K562 (cell line): ENCODE data around the gene SESN2. TPM values are rescaled to one million over a fixed set of nuclear protein-coding genes. Genes with fewer than 3 reads are reported as not detected.
A peak's percentile ranks its signal among the peaks of the same experiment; 100 is the strongest.

Experiments
- BCOR ChIP-seq: fragments of 450-650 bp; IDR thresholded peaks from 2 replicates; pipeline ENCODE4 v1.6.1; 2016
- CHCHD3 ChIP-seq: fragments of 250-450 bp; sonication (Bioruptor Pico); IDR thresholded peaks from 2 replicates; pipeline ENCODE4 v2.1.2; 2022; ENCODE audit warnings: mild to moderate bottlenecking
- GABPA ChIP-seq: fragments of 200-800 bp; sonication (Bioruptor generic); conservative IDR thresholded peaks from 2 replicates; pipeline ENCODE4 v1.6.1; 2016; ENCODE audit warnings: low read depth, missing genetic modification characterization, missing compliant biosample characterization
- HOXB6 ChIP-seq: fragments of 250-450 bp; sonication (Bioruptor Pico); IDR thresholded peaks from 2 replicates; pipeline ENCODE4 v1.5.1; 2022; ENCODE audit warnings: mild to moderate bottlenecking, borderline replicate concordance
- KLF6 ChIP-seq: fragments of 250-450 bp; sonication (Bioruptor Pico); IDR thresholded peaks from 2 replicates; pipeline ENCODE4 v1.4.0; 2020; ENCODE audit warnings: mild to moderate bottlenecking, moderate library complexity, borderline replicate concordance
- MCM3 ChIP-seq: fragments of 450-650 bp; IDR thresholded peaks from 2 replicates; pipeline ENCODE4 v1.6.1; 2016
- MTA3 ChIP-seq: fragments of 450-650 bp; formaldehyde crosslinking; IDR thresholded peaks from 2 replicates; pipeline ENCODE4 v1.6.1; 2017; ENCODE audit warnings: mild to moderate bottlenecking, borderline replicate concordance
- MXI1 ChIP-seq: IDR thresholded peaks from 2 replicates; pipeline ENCODE4 v1.6.1; 2011; ENCODE audit warnings: low read depth, mild to moderate bottlenecking, improper control_type of control experiment, low read length
- NFIC ChIP-seq: fragments of 450-650 bp; IDR thresholded peaks from 2 replicates; pipeline ENCODE4 v1.6.1; 2017; ENCODE audit warnings: mild to moderate bottlenecking, inconsistent platforms
- NUFIP1 ChIP-seq: fragments of 450-650 bp; IDR thresholded peaks from 2 replicates; pipeline ENCODE4 v1.6.1; 2018; ENCODE audit not compliant: partially characterized antibody
- SIX5 ChIP-seq, 2 experiments: IDR thresholded peaks; 2 replicates each; pipeline ENCODE4 v1.6.1; 2011; ENCODE audit warnings: low read length in 2 of 2, borderline replicate concordance in 1 of 2, low read depth in 1 of 2, mild to moderate bottlenecking in 1 of 2, moderate library complexity in 1 of 2; ENCODE audit not compliant: insufficient read depth in 1 of 2
- SREBF2 ChIP-seq: sonication (generic); formaldehyde crosslinking; IDR thresholded peaks from 2 replicates; pipeline ENCODE4 v1.4.0; 2020; ENCODE audit warnings: mild to moderate bottlenecking, missing genetic modification reagents
- XRCC5 ChIP-seq: fragments of 200-400 bp; formaldehyde crosslinking; IDR thresholded peaks from 2 replicates; pipeline ENCODE4 v1.6.1; 2017; ENCODE audit warnings: low read depth, mild to moderate bottlenecking, low read length
- polyA plus RNA-seq, 8 experiments: library from polyadenylated mRNA; depleted of rRNA in 4 of 8; stranded (reverse) in 5 of 8; unstranded in 3 of 8; fragments of >200 nt; fragmentation: Nextera tagmentation in 2 of 8; fragmentation: Illumina TruSeq in 1 of 8; extraction: Ambion mirVana in 2 of 8; extraction: Trizol in 1 of 8; gene quantifications; 2 replicates each; pipeline versions ENCODE4 v1.2.1 to v1.2.3, GENCODE V29; 2011 to 2014; ENCODE audit warnings: inconsistent platforms in 1 of 8, missing spikeins in 1 of 8
- total RNA-seq, 7 experiments: library from RNA; depleted of rRNA in 6 of 7; stranded (reverse); fragments of >200 nt in 6 of 7; fragmentation: Illumina TruSeq in 2 of 7; extraction: Trizol in 2 of 7; gene quantifications; 2 replicates each; pipeline versions ENCODE4 v1.2.1 to v1.2.3, GENCODE V29; 2011 to 2021; ENCODE audit warnings: low replicate concordance in 1 of 7
- TF ChIP-seq, protein P1 (sequence below), 2 experiments: IDR thresholded peaks; 2 replicates each; pipeline ENCODE4 v1.6.1; 2011; ENCODE audit warnings: borderline replicate concordance in 1 of 2, control low read depth in 1 of 2, low read depth in 1 of 2, low read length in 1 of 2, mild to moderate bottlenecking in 1 of 2, mixed read lengths in 1 of 2, moderate library complexity in 1 of 2; ENCODE audit not compliant: insufficient read depth in 1 of 2, insufficient read length in 1 of 2, poor library complexity in 1 of 2, severe bottlenecking in 1 of 2; ENCODE audit errors: extremely low read depth in 1 of 2
- TF ChIP-seq, protein P2 (sequence below): sonication (generic); formaldehyde crosslinking; IDR thresholded peaks from 2 replicates; pipeline ENCODE4 v1.8.0; 2022; ENCODE audit warnings: mild to moderate bottlenecking, missing genetic modification reagents
- TF ChIP-seq, protein P3 (sequence below), 2 experiments: fragments of 450-650 bp; IDR thresholded peaks; 2 replicates each; pipeline ENCODE4 v1.6.1; 2016; ENCODE audit warnings: mild to moderate bottlenecking in 2 of 2, borderline replicate concordance in 1 of 2, low read depth in 1 of 2, moderate library complexity in 1 of 2

Gene SESN2
- total and polyA plus RNA-seq, 9 of the 15 experiments (the other 6 are each of a cell fraction or from before 2014, with no cell fraction given), result 3.7 to 71.3 (median 16.8) TPM

DNA sequence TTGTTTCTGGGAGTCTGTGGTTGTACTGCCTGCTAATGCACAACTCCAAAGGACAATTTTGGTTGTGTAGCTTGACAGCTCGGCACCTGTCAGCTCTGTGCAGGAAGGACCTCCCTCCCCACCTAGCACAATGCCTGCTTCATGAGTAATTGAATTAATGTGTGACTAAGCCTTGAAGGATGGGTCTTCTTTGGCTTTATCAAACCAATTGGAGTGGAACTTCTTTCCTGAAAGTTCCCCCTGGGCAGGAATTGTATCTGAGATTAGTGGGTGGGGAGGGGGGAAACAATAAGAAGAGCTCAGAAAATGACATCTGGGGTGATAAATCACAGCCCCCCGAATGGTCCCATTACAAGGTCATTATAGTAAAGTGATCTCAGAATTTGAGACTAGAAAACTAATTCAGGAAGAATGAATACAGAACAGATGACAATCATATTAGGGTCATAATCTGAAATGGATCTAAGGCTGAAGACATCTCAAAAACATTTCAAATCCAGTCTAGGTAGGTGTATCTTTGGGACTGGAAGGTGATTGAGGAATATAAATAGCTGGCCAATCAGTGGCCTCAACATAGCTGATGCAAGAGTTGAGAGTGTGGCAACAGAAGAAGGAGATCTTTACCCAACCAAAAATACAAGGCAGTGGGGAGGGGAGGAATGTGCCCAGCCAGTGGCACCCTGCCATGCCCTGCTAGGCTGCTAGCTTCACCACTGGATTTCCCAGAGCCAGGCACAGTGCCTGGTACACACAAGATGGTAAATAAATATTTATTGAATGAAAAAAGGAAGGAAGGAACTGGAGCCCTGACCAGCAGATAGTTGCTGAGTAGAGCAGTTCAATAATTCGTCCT, 10.1 kb upstream of the SESN2 start (continued):
- TF ChIP-seq SIX5 (IDR thresholded peaks at IDR 0.05; ENCODE audit: borderline replicate concordance in 1 of 2, insufficient read depth in 1 of 2, low read depth in 1 of 2, low read length in 2 of 2), result no peak
- TF ChIP-seq HOXB6 (CRISPR knock-in tag), result no peak
- TF ChIP-seq, protein P1, sequence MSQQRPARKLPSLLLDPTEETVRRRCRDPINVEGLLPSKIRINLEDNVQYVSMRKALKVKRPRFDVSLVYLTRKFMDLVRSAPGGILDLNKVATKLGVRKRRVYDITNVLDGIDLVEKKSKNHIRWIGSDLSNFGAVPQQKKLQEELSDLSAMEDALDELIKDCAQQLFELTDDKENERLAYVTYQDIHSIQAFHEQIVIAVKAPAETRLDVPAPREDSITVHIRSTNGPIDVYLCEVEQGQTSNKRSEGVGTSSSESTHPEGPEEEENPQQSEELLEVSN (IDR thresholded peaks at IDR 0.05; ENCODE audit: borderline replicate concordance in 1 of 2, extremely low read depth in 1 of 2, insufficient read depth in 1 of 2, insufficient read length in 1 of 2, low read depth in 1 of 2, low read length in 1 of 2, poor library complexity in 1 of 2, severe bottlenecking in 1 of 2), result no peak
- TF ChIP-seq NFIC, result no peak
- no peak for TF ChIP-seq CHCHD3 (CRISPR knock-in tag)
- no peak for TF ChIP-seq BCOR
- TF ChIP-seq XRCC5, result no peak
- TF ChIP-seq, protein P2, sequence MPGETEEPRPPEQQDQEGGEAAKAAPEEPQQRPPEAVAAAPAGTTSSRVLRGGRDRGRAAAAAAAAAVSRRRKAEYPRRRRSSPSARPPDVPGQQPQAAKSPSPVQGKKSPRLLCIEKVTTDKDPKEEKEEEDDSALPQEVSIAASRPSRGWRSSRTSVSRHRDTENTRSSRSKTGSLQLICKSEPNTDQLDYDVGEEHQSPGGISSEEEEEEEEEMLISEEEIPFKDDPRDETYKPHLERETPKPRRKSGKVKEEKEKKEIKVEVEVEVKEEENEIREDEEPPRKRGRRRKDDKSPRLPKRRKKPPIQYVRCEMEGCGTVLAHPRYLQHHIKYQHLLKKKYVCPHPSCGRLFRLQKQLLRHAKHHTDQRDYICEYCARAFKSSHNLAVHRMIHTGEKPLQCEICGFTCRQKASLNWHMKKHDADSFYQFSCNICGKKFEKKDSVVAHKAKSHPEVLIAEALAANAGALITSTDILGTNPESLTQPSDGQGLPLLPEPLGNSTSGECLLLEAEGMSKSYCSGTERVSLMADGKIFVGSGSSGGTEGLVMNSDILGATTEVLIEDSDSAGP (CRISPR knock-in tag), result no peak
- TF ChIP-seq MXI1, result no peak
- TF ChIP-seq MCM3, result no peak
- no peak for TF ChIP-seq NUFIP1
- TF ChIP-seq, protein P3, sequence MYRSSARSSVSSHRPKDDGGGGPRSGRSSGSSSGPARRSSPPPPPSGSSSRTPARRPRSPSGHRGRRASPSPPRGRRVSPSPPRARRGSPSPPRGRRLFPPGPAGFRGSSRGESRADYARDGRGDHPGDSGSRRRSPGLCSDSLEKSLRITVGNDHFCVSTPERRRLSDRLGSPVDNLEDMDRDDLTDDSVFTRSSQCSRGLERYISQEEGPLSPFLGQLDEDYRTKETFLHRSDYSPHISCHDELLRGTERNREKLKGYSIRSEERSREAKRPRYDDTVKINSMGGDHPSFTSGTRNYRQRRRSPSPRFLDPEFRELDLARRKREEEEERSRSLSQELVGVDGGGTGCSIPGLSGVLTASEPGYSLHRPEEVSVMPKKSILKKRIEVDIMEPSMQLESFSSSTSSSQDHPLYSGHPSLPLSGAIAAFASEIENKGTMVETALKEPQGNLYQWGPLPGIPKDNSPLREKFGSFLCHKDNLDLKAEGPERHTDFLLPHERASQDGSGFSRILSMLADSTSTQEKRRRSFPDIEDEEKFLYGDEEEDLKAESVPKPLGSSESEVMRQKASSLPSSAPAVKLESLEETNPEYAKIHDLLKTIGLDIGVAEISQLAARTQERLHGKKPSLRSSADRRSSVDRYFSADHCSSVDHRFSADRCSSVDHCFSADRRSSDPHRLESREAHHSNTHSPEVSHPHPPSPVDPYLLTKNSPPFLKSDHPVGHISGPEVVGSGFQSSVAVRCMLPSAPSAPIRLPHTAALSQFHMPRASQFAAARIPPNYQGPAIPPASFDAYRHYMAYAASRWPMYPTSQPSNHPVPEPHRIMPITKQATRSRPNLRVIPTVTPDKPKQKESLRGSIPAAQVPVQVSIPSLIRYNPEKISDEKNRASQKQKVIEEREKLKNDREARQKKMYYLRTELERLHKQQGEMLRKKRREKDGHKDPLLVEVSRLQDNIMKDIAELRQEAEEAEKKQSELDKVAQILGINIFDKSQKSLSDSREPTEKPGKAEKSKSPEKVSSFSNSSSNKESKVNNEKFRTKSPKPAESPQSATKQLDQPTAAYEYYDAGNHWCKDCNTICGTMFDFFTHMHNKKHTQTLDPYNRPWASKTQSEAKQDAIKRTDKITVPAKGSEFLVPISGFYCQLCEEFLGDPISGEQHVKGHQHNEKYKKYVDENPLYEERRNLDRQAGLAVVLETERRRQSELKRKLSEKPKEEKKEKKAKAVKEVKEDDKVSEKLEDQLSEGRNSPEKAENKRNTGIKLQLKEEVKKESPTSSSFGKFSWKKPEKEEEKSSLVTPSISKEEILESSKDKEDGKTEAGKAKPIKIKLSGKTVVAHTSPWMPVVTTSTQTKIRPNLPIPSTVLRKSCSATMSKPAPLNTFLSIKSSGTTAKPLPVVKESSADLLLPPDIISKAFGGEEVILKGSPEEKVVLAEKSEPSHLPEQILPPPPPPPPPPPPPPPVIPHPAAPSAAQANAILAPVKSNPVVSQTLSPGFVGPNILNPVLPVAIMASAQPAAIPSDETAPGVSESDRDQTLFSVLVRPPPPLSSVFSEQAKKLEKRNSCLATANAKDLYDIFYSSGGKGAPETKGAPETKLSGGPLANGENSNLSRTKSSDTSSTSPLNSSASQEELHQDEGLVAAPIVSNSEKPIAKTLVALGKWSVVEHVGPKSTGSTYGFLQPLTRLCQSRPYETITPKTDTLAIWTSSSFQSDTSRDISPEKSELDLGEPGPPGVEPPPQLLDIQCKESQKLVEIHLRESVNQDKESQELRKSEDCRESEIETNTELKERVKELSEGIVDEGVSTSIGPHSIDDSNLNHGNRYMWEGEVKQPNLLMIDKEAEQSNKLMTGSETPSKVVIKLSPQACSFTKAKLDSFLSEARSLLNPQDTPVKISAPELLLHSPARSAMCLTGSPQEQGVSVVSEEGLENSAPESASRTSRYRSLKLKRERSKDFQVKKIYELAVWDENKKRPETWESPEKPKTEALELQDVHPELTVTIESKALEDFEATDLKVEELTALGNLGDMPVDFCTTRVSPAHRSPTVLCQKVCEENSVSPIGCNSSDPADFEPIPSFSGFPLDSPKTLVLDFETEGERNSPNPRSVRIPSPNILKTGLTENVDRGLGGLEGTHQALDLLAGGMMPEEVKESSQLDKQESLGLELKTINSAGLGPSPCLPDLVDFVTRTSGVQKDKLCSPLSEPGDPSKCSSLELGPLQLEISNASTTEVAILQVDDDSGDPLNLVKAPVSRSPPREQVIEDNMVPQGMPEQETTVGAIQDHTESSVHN (IDR thresholded peaks at IDR 0.05; ENCODE audit: borderline replicate concordance in 1 of 2, low read depth in 1 of 2), result peak in 1 of 2 experiments; percentile 48; a peak in 1 of 4 replicates
- no peak for TF ChIP-seq SREBF2 (CRISPR knock-in tag)
- peak; percentile 60; the same call in 1 of the 2 replicates for TF ChIP-seq MTA3
- peak; percentile 76; the same call in 1 of the 2 replicates for TF ChIP-seq KLF6
- TF ChIP-seq GABPA (tag), result 0 out of 2 replicates have a peak, but pooled peaks have one; percentile 18
